GM19452 (cell line): ENCODE measurements around the gene EPS8L2.

Experiments used
- ATAC-seq: cut with Tn5 transposase; IDR thresholded peaks from one replicate; pipeline ENCODE4 v1.9.1; 2021; ENCODE audit not compliant: unreplicated experiment

Gene EPS8L2

DNA sequence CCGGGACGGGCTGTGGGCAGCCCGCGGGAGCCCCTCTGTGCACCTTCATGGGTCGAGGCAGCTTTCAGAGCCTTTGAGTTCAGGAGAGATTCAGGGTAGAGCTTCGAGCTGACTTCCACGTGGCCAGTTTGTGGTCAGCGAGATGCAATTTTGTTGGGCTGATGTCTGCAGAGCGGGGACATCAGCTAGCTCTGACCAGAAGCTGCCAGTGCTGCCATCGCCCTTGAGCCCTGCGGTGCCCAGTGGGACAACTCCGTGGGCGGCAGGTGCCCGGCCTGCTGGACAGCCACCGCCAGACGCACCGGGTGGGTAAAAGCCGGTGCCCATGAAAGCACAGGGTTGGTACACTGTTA, 42.0 kb downstream of the EPS8L2 start:
- peak; percentile 27 for ATAC-seq

DNA sequence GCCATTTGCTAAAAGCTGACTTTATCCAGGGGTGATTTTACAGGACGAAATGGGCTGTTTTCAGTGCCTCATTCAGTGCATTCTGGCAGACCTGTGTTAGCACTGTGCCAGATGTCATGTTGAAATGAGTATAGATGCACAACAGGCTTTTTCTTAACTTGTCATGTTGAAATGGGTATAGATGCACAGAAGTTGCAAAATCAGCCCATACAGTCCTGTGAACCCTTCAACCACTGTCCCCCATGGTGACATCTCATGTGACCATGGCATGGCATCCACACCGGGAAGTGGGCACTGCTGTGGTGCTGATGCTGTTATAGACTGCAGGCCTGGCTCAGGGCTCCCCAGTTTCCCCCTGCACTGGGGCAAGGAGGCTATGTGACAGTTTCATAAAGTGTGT, 43.7 kb downstream of the EPS8L2 start:
- ATAC-seq, result no peak

DNA sequence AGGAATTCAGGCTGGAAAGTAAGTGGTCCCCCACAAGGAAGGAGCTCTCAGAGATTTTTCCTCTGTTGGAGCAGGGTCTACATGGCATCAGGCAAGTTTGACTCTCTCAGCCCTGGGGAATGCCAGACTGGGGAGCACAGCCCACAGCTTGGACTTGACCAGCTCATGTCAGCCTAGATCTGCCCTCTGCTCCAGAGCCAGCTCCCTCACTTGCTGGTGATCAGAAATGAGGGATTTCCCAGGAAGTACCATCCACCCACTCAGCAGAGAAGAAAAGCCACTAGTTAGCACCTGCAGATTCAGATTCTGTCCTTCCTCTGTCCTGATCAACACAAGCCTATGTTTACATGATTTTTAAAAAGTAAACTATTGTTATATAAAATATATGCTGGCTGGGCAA, 54.2 kb downstream of the EPS8L2 start:
- no peak for ATAC-seq

DNA sequence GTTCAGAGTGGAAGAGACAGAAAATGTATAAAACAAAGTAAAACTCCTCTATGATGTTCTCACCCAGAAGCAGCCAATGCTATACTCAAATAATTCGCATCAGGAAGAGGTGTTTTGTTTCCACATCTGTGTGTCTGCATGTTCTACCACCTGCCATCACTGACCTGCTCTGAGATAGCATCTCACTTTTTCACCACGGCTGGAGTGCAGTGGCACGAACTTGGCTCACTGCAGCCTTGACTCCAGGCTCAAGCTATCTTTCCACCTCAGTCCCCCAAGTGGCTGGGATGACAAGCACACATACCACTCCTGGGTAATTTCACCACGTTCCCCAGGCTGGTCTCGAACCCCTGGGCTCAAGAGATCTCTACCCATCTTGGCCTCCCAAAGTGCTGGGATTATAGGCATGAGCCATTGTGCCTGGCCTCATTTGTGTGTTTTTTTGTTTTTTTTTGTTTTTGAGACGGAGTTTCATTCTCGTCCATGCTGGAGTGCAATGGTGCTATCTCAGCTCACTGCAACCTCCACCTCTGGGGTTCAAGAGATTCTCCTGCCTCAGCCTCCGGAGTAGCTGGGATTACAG, 55.6 kb downstream of the EPS8L2 start:
- ATAC-seq, result no peak

DNA sequence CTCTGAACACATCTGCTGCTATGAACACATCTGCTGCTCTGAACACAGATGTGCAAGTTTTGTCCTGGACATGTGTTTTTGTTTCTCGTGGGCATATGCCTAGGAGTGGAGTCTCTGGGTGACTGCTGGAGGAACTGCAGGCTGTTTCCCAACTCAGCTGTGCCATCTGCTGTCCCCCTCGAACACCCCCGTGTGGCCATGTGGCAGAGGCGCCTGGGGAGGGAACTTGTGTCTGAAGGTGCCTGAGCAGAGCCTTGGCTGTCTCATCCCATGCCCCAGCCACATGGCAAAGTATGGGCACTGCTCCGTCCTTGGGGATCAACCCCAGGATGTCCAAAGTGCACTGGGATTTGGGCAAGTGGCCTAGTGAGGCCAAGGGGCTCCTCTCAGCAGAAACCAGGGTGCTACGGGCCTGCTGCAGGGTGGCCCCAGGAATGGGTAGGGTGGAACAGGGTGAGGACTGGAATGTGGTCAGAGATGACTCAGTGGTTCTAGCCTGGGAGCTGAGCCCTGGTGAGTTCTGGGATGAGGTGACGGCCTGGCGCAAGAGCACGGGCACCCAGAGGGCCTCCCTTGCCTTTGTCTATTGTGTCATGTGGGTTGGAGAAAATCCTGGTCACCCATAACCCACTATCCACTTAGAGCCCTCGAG, 56.5 kb downstream of the EPS8L2 start:
- no peak for ATAC-seq

DNA sequence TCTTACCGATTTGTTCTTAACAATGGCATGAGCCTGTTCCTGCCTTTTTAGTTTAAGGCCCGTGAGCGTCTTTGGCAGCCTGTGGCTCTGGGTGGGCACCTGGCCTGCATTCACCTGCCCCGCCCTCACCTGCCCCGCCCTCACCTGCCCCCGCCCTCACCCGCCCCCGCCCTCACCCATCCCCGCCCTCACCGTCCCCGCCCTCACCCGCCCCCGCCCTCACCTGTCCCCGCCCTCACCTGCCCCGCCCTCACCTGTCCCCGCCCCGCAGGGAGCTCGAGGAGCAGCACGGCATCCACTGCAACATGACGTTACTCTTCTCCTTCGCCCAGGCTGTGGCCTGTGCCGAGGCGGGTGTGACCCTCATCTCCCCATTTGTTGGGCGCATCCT, 57.0 kb downstream of the EPS8L2 start:
- ATAC-seq, result no peak

DNA sequence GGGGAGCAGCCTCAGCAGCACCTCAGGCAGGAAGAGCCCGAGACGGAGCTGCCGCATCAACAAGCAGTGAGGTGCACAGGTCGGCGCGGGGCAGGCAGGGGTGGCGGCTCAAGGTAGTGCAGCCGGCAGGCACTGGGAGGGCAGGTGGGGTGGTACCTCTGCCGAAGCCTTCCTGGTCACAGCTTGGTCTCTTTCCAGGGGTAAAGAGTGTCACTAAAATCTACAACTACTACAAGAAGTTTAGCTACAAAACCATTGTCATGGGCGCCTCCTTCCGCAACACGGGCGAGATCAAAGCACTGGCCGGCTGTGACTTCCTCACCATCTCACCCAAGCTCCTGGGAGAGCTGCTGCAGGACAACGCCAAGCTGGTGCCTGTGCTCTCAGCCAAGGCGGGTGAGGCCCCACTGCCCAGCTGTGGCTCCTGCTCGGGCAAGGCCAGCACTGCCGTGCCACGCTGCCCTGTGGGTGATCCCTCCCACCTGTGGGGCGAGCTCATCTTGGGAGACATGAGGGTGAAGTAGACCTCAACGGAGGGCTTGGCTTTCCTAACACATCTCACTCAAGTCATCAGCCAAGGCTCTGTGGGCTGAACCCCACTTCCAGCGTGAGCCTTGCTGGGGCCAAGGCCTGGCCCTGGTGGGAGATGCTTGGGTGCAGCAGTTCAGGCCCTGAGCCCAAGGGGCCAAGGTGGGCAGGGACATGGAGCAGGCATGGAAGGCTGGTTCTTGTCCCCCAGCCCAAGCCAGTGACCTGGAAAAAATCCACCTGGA, 57.7 kb downstream of the EPS8L2 start:
- no peak for ATAC-seq

DNA sequence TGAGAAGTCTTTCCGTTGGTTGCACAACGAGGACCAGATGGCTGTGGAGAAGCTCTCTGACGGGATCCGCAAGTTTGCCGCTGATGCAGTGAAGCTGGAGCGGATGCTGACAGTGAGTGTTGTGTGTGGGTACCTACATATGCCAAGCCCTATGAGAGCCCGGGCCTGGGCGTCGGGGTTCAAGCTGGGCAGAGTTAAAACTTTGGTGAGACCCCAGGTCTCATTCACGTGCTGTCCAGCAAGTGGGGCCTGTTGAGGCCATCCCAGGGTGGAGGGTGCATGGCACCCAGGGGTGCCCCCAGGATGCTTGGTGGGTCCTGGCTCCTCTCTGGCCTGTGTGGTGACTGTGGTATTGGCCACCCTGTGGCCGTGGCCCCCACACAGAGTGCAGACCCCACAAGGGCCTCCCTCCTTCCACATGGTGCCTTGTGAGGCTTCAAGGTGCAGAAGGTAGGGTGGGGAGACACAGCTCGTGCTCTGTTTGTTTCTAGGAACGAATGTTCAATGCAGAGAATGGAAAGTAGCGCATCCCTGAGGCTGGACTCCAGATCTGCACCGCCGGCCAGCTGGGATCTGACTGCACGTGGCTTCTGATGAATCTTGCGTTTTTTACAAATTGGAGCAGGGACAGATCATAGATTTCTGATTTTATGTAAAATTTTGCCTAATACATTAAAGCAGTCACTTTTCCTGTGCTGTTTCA, 58.4 kb downstream of the EPS8L2 start:
- ATAC-seq, result no peak

DNA sequence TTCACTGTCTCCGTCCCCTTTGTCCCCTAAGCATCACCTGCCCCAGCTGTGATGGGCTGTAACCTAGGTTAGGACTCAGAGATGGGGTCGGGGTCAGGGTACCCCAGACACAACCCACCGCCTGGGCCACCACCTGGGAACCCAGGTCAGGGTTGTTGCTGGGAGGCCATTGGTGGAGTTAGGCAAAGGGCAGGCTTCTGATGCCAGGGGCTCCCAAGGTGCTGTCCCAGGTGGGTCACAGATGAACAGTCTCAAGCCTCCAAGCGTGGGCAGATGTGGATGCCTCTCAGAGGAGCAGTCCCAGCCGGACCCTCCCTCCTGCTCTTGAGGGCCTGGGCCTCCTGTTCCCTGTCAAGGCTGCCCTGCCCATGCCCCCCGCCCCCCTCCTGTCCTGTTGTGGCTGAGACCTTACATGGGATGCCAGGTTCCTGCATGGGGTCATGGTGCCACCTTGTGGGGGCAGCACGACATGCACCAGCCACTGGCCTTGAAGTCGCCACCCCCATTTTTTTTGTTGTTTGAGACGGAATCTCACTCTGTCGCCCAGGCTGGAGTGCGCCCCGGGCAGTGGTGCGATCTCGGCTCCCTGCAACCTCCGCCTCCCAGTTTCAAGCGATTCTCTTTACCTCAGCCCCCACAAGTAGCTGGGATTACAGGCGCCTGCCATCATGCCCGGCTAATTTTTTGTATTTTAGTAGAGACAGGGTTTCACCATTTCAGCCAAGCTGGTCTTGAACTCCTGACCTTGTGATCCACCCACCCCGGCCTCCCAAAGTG, 59.2 kb downstream of the EPS8L2 start:
- no peak for ATAC-seq

DNA sequence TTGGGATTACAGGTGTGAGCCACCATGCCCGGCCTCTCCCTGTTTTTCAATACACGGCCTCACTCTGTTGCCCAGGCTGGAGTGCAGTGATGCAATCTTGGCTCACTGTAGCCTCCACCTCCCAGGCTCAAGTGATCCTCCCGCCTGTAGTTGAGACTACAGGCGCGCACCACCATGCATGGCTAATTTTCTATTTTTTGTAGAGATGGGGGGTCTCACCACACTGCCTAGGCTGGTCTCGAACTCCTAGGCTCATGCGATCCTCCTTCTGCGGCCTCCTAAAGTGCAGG, 59.7 kb downstream of the EPS8L2 start:
- ATAC-seq, result no peak

DNA sequence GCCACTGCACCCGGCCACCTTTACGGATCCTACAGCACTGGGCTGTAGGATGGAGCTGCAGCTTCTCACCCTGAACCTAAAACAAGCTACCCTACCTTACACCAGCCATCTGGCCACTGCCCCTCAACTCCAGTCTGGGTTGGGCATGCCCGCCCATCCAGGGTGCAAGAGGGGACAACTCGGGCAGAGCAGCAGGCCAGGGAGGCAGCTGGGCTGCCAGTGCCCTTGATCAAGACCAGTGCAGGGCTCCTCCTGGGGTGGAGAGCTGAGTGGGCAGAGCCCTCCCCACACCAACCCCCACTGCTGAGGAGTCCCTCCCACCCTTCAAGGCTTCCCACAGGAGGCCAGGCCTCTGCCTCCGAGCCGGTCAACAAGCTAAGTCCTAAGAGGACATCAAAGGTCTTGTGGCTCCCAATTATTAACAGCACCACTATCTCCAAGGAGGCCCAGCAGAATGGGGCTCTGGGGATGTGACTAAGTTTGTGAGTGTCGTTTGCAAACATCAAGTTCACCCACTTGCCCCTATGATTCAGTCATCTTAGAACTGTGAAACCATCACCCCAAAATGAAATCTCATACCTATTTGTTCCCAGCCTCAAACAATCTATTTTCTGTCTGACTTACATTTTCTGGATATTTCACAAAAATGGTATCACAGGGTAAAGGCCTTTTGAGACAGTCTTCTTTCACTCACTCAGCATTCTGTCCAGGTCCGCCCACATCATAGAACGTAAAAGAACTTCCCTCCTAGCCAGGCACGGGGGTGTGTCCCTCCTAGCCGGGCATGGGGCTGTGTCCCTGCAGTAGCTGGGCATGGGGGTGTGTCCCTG, 60.3 kb downstream of the EPS8L2 start:
- no peak for ATAC-seq

DNA sequence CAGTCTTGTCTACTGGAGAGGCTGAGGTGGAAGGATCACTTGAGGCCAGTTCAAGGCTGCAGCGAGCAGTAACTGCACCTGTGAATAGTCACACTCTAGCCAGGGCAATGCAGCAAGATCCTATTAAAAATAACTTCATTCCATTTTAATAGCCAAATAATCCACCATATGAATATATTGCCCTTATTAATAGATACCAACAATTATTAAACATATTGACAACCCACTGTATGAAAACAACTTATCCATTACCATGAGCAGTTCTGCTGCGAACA, 60.8 kb downstream of the EPS8L2 start:
- ATAC-seq, result no peak

DNA sequence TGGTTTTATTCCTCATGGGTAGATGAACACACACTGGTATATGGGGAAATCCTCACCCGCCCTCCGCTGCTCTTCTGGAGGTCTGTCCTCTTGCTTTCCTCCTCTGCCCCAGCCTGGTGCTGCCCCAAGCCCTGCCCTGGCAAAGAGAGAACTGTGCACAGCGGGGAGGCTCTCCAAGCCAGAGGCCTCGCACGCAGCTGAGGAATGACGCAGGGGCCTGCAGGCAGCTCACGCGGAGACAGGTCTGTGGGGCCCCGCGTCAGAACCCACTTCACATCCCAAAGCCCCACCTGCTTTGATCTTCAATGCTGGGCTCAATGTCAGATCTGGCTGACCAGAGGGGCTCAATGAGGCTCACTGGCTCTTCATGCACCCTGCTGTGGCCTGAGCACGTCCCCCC, 61.2 kb downstream of the EPS8L2 start:
- ATAC-seq, result no peak

DNA sequence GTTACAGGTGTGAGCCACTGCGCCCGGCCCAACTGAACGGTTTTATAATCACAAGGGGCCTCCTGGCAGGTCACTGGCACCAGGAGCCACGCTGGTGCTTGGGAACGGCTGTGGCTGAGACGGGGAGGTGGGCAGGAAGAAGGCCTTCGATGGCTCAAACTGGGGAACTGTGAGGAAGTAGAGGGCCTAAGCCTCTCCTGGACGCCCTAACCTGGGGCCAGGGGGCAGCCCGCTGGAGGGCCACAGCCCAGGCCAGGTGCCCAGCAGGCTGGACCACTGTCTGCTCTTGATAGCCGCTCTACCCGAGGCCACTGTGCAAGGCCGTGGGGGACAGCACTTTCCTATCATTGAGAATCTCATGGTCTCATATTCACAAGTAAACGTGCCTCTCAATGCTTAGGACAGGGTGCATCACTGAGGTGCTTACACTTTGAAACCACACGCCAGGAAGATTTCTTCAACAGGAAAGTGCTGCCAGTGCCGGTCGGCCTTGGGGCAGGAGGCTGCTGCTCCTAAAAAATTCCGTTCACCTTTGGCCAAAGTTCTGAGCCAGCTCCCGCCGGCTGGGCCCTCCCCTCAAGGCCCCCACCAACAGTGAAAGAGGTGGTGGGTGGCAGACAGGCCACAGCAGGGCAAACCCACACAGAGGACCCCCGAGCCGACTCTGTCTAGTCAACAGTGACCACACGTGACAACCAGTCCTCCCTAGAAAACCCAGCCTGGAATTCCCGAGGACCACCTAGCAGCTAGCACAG, 64.0 kb downstream of the EPS8L2 start:
- ATAC-seq, result no peak

DNA sequence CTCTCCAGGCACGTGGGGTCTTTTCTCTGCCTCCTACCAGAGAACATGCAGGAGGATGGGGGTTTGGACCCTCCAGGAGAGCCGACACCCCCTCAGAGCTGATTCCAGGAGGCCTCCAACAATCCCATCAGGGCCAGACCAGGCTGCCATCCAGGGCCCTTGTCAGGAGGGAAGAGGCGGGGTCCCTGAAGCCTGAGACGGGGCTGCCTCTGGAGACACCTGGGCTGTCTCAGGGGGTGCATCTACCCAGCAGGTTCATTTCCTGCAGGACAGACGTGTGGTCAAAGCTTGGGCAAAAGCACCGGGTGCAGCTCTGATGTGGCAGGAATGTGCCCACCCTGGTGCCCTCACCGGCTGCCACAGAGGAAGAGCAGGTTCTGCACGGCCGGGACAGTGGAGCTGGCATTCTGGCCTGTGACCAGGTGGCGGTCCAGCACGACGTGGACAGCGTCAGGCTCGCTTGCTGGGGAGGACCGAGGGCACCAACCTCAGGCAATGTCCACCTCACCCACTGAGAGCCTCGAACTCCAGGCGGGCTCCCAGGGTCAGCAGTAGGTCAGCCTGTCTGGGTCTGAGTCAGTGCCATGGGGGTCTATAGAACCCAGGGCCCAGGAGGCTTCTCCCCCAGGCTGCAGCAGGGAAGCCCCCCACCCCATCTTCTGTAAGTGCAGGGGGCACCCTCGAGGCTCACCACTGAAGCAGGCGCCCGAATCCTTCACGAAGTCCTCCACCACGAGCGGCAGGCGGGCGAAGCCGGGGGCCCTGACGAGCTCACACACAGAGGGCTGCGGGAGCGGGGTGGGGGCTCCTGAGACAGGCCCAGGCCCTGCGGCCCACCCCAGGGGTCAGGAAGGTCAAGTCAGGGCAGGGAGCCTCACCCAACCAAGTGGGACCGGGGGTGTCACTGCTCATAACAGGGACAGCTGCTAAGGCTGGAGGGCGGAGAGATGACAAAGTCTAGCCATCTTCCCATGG, 64.9 kb downstream of the EPS8L2 start:
- no peak for ATAC-seq

DNA sequence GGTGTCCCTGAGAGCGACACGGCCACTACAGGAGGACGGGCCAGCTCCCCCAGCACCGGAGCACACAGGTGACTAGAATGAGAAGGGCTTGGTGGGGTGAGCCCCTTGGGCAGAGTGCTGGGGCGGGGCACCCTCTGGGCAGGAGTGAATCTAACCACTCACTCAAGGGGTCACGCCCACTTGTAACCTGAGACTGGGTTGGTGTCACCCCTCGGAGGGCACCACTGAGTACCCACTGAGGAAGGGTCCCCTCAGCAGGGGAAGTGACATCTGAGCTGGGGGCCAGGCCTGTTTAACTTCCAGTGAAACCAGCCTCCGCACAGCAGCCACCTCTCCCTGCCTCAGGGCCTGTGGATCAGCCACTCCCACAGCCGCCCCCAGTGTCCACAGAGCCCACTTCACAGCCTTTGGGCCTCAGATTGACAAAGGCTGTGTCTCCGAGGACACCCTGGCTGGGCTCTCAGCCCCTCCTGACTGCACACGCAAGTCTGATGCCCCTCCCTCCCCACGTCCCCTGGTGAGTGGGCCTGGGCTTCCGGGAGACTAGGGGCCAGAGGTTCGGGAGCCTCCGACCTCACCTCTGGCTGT, 65.7 kb downstream of the EPS8L2 start:
- no peak for ATAC-seq

DNA sequence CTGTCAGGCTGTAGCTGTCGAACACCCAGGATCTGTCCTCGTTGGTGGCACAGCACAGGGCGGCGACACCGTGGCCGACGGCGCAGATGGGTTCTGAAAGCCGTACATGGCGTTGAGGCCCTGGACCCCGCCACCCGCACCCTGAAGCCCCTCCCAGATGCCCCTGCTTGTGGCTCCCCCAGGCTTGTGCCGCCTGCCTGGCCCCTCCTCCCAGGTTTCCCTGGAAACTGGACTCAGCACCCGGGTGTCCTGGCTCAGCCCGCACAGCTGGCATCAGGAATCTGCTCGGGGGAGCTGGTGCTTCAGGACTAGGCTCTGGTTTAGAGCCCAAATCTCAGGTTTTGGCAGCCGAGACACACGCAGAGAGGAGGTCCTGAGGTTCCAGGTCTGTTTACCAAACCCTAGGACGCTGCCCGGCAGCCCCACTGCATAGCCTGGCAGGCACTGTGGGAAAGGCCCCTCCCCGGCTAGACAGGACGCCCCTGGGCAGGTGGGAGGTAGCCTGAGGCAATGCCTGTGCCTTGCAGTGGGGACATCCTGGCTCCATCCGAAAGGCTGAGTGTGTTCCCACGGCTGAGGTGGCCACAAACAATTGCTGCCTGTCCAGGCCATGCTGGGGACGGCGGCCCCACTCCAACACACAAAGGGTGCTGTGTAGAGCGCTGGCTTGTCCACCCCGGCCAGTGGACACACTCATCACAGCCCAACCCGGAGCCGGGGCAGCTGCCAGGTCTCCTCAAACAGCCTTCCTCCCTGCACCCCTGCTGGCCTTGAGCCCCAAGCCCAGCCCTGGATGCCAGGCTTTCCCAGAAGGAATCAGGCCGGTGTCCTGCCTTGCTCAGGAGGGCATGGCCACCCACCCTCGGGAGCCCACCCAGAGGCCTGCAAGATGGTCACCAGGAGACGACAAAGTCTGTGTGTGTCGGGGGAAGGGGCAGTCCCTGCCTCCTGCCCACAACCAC, 66.7 kb downstream of the EPS8L2 start:
- ATAC-seq, result no peak
